Neural crest cell (in vitro differentiated cells): ENCODE data around the gene FBH1. TPM values are rescaled to one million over a fixed set of nuclear protein-coding genes. Genes with fewer than 3 reads are reported as not detected.
A peak's percentile ranks its signal among the peaks of the same experiment; 100 is the strongest.
"Not testable (repeated sequence)": the region's sequence is repeated elsewhere in the genome, so short reads cannot be mapped to it uniquely, and the experiment has no call there.

Experiments
- DNase-seq: peaks from one replicate; pipeline ENCODE4 v3.0.0; 2021; ENCODE audit warnings: low read depth, mixed read lengths, low spot score
- H3K27ac Mint-ChIP-seq: one replicate; pipeline ENCODE4 v1.8.0; 2021; ENCODE audit warnings: mild to moderate bottlenecking, mixed read lengths; ENCODE audit not compliant: unreplicated experiment
- H3K27me3 Mint-ChIP-seq: 2 replicates; pipeline ENCODE4 v1.8.0; 2021; ENCODE audit warnings: low read depth, mild to moderate bottlenecking, mixed read lengths
- H3K36me3 Mint-ChIP-seq: 2 replicates; pipeline ENCODE4 v1.8.0; 2021; ENCODE audit warnings: low read depth, mild to moderate bottlenecking, mixed read lengths
- H3K4me1 Mint-ChIP-seq: 2 replicates; pipeline ENCODE4 v1.8.0; 2021; ENCODE audit warnings: mixed read lengths
- H3K4me3 Mint-ChIP-seq: one replicate; pipeline ENCODE4 v1.8.0; 2021; ENCODE audit warnings: mild to moderate bottlenecking, mixed read lengths
- H3K9me3 Mint-ChIP-seq: 2 replicates; pipeline ENCODE4 v1.8.0; 2021; ENCODE audit warnings: mixed read lengths
- total RNA-seq: library from RNA; stranded (reverse); gene quantifications from 2 replicates; pipeline ENCODE4 v1.2.1, GENCODE V29; 2021
- TF ChIP-seq, protein P1 (sequence below): fragments of 200-600 bp; sonication (generic); conservative IDR thresholded peaks from 2 replicates; pipeline ENCODE4 v1.5.0; 2021; ENCODE audit warnings: antibody characterized with exemption, mild to moderate bottlenecking

The FBH1 gene
- total RNA-seq, 1 donor from 2014 or later = 73.7 TPM

DNA sequence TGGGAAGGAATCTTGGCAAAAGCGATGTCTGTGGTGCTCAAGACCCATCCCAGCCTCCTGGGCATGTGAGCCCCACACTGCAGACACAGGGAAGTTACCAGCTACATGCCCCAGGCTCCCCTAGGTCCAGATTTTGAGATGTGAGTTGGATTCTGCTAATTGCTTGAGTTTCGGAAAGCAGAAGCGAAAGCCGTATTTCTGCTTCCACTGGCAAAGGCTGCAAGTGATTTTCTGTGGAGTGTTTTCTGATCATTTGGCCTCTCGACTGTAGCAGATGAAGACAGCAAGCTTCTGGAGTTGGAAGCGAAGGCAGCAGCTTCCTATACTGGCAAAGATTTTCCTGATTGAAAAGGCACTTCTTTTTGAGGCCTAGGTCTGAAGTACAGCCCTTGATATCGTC, 30.0 kb upstream of the FBH1 start:
- DNase-seq = no peak
- Mint-ChIP-seq H3K27ac (no peak overlapping the region), H3K4me1 (peaks cover 6% of the 10 kb centered on the region), H3K27me3 (no peaks in the 10 kb centered on the region), H3K9me3 (no peaks in the 10 kb centered on the region), H3K36me3 (peaks cover 20% of the 10 kb centered on the region), H3K4me3 (no peak overlapping the region)
- TF ChIP-seq, protein P1, sequence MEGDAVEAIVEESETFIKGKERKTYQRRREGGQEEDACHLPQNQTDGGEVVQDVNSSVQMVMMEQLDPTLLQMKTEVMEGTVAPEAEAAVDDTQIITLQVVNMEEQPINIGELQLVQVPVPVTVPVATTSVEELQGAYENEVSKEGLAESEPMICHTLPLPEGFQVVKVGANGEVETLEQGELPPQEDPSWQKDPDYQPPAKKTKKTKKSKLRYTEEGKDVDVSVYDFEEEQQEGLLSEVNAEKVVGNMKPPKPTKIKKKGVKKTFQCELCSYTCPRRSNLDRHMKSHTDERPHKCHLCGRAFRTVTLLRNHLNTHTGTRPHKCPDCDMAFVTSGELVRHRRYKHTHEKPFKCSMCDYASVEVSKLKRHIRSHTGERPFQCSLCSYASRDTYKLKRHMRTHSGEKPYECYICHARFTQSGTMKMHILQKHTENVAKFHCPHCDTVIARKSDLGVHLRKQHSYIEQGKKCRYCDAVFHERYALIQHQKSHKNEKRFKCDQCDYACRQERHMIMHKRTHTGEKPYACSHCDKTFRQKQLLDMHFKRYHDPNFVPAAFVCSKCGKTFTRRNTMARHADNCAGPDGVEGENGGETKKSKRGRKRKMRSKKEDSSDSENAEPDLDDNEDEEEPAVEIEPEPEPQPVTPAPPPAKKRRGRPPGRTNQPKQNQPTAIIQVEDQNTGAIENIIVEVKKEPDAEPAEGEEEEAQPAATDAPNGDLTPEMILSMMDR = no peak

DNA sequence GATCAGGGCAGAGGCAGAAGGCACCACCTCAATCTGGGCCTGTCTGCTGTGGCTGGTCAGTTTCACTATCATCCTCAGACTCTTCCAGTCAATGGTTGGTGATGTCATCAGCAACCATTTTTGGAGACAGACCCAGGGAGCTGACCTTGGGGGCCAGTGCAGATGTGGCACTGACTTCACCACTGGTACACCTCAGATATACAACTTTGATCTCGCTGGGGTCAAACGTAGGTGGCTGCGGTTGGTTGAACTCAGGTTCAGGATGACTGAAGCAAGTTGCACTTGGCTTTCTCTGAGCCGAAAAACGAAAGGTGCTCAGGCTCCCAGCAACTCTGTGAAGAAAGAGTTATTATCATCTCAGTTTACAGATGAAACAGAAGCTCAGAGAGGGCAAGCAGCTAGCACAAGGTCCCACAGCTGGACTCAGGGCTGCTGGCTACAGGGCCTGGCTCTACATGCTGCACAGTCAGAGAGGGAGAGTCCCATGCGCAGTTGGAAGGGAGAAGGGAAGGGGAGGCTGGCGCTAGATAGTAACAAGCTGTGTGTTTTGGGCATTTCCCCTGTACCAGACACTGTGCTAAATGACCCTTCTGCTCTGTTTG, 27.6 kb upstream of the FBH1 start:
- no peak overlapping the region for H3K4me3 Mint-ChIP-seq
- no peaks in the 10 kb centered on the region for H3K27me3 Mint-ChIP-seq
- H3K36me3 Mint-ChIP-seq = peaks cover 21% of the 10 kb centered on the region
- TF ChIP-seq, protein P1 = no peak
- DNase-seq = no peak
- H3K27ac Mint-ChIP-seq = peak overlapping the region; percentile 57
- H3K4me1 Mint-ChIP-seq = peaks cover 6% of the 10 kb centered on the region
- H3K9me3 Mint-ChIP-seq = no peaks in the 10 kb centered on the region

DNA sequence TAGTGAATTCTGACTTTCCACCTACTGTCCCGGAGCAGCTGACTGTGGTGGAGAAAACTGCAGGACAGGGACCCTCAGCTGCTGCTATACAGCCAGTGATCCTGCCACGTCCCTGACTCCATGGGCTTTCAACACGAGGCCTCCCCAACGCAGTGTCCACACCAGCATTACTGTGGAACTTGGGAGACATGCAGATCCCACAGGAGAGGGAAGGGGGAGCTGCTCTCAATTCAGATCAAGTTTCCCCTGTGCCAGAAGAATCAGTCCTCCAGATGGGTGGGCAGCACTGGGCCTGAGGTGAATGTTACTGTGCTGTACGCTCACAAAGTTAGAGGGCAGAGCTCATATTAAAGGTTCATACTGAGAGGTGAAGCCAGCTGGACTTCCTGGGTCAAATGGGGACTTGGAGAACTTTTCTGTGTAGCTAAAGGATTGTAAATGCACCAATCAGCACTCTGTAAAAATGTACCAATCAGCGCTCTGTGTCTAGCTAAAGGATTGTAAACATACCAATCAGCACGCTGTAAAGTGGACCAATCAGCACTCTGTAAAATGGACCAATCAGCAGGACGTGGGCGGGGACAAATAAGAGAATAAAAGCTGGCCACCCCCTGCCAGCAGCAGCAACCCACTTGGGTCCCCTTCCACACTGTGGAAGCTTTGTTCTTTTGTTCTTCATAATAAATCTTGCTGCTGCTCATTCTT, 26.9 kb upstream of the FBH1 start:
- H3K4me3 Mint-ChIP-seq, DNase-seq, H3K4me1 Mint-ChIP-seq, H3K27me3 Mint-ChIP-seq, H3K9me3 Mint-ChIP-seq: not testable (repeated sequence)
- Mint-ChIP-seq H3K36me3 (peaks cover 26% of the 10 kb centered on the region), H3K27ac (peak overlapping the region; percentile 57)

DNA sequence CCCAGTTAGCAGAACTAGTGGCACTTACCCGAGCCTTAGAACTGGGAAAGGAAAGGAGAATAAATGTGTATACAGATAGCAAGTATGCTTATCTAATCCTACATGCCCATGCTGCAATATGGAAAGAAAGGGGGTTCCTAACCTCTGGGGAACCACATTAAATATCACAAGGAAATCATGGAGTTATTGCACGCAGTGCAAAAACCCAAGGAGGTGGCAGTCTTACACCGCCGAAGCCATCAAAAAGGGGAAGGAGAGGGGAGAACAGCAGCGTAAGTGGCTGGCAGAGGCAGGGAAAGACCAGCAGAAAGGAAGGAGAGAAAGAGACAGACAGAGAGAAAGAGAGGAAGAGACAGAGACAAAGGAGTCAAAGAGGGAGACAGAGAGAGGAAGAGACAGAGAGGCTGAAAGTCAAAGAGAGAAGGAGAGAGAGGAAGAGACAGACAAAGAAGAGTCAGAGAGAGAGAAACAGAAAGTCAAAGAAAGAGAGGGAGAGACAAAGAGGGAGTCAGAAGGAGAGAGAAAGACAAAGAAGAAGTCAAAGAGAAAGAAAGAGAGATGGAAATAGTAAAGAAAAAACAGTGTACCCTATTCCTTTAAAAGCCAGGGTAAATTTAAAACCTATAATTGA, 23.5 kb upstream of the FBH1 start:
- not testable (repeated sequence) for H3K27me3 Mint-ChIP-seq, DNase-seq, H3K9me3 Mint-ChIP-seq, H3K4me3 Mint-ChIP-seq, H3K4me1 Mint-ChIP-seq, H3K27ac Mint-ChIP-seq
- peaks cover 31% of the 10 kb centered on the region for H3K36me3 Mint-ChIP-seq

- not testable (repeated sequence) for H3K9me3 Mint-ChIP-seq, DNase-seq, H3K4me3 Mint-ChIP-seq, H3K27me3 Mint-ChIP-seq, H3K27ac Mint-ChIP-seq, H3K4me1 Mint-ChIP-seq
- peaks cover 31% of the 10 kb centered on the region for H3K36me3 Mint-ChIP-seq
These were observed 22.9 kb upstream of the FBH1 start for GRCh38 chr10:5867091-5867615.

DNA sequence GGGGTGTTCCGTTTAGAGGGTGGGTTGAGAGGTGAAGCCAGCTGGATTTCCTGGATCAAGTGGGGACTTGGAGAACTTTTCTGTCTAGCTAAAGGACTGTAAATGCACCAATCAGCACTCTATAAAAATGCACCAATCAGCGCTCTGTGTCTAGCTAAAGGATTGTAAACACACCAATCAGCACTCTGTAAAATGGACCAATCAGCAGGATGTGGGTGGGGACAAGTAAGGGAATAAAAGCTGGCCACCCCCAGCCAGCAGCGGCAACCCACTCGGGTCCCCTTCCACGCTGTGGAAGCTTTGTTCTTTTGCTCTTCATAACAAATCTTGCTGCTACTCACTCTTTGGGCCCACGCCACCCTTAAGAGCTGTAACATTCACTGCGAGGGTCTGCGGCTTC, 21.7 kb upstream of the FBH1 start:
- not testable (repeated sequence) for H3K27ac Mint-ChIP-seq, H3K4me3 Mint-ChIP-seq, DNase-seq, H3K4me1 Mint-ChIP-seq, H3K9me3 Mint-ChIP-seq, H3K27me3 Mint-ChIP-seq
- H3K36me3 Mint-ChIP-seq = peaks cover 24% of the 10 kb centered on the region

GRCh38 chr10:5869156-5869555, 20.9 kb upstream of the FBH1 start:
- no peak for DNase-seq
- H3K4me3 Mint-ChIP-seq = no peak overlapping the region
- no peaks in the 10 kb centered on the region for H3K9me3 Mint-ChIP-seq
- TF ChIP-seq, protein P1 = no peak
- H3K36me3 Mint-ChIP-seq = peaks cover 26% of the 10 kb centered on the region
- H3K4me1 Mint-ChIP-seq = peaks cover 9% of the 10 kb centered on the region
- H3K27me3 Mint-ChIP-seq = no peaks in the 10 kb centered on the region
- H3K27ac Mint-ChIP-seq = no peak overlapping the region
